DND-41 (cell line): ENCODE measurements around the gene MBD3.

Experiments
- CTCF ChIP-seq: IDR thresholded peaks from 2 replicates; pipeline ENCODE4 v1.5.1; 2012; ENCODE audit warnings: borderline replicate concordance, low read length, moderate library complexity, mild to moderate bottlenecking; ENCODE audit not compliant: poor library complexity, severe bottlenecking; ENCODE audit errors: extremely low read depth
- EZH2 ChIP-seq: IDR thresholded peaks from 3 replicates; pipeline ENCODE4 v1.6.1; 2012; ENCODE audit warnings: borderline replicate concordance, low read depth, mild to moderate bottlenecking, moderate library complexity, low read length, inconsistent platforms; ENCODE audit not compliant: severe bottlenecking

GRCh38 chr19:1526066-1526778 is 66.4 kb downstream of the MBD3 start:
- TF ChIP-seq CTCF (no peak), EZH2 (no peak)
